22Rv1 (cell line): ENCODE measurements around the gene GGT6.

Source experiments
- ZFX ChIP-seq: fragments of 450-650 bp; IDR thresholded peaks from 2 replicates; pipeline ENCODE4 v1.6.1; 2017; ENCODE audit warnings: antibody characterized with exemption, borderline replicate concordance
- TF ChIP-seq, protein P1 (sequence below): fragments of 450-650 bp; IDR thresholded peaks from 2 replicates; pipeline ENCODE4 v1.5.1; 2017; ENCODE audit warnings: mild to moderate bottlenecking

DNA sequence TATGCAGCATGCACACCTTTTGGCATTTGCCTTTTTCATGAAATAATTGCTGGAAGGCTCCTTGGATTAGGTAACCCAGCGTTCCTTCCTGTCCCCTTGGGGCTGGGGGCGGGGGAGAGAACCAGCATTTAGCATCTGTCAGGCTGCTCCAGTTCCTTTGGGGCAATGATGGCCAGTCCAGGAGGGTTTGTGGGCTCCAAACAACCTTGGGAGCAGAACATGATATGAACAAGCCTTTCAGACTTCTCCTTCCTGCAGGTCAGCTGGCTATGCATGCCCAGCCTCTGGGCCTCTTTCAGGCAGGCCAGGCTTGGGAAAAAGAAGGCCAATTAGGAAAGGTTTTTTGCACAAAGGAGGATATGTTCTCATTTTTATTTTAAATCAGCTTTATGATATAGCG lies 22.8 kb upstream of the GGT6 start:
- TF ChIP-seq, protein P1, sequence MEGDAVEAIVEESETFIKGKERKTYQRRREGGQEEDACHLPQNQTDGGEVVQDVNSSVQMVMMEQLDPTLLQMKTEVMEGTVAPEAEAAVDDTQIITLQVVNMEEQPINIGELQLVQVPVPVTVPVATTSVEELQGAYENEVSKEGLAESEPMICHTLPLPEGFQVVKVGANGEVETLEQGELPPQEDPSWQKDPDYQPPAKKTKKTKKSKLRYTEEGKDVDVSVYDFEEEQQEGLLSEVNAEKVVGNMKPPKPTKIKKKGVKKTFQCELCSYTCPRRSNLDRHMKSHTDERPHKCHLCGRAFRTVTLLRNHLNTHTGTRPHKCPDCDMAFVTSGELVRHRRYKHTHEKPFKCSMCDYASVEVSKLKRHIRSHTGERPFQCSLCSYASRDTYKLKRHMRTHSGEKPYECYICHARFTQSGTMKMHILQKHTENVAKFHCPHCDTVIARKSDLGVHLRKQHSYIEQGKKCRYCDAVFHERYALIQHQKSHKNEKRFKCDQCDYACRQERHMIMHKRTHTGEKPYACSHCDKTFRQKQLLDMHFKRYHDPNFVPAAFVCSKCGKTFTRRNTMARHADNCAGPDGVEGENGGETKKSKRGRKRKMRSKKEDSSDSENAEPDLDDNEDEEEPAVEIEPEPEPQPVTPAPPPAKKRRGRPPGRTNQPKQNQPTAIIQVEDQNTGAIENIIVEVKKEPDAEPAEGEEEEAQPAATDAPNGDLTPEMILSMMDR, result no peak
- no peak for TF ChIP-seq ZFX
